Measurements from ENCODE around the gene C14orf132. TPM values are rescaled to one million over a fixed set of nuclear protein-coding genes. Genes with fewer than 3 reads are reported as not detected.

The C14orf132 gene
- total RNA-seq, 1 donor from 2014 or later = 44.8 TPM

- no peak for DNase-seq
- Histone ChIP-seq H3K4me3 (no peak overlapping the region), H3K27ac (no peak overlapping the region), H3K4me1 (peaks cover 14% of the 10 kb centered on the region), H3K27me3 (ENCODE audit: low read depth) (peaks cover 6% of the 10 kb centered on the region), H3K36me3 (no peaks in the 10 kb centered on the region), H3K9me3 (no peaks in the 10 kb centered on the region)
- TF ChIP-seq CTCF (IDR thresholded peaks at IDR 0.05) = no peak
- no peak for ATAC-seq
- intact Hi-C loops (cut with DNase I) = no loop called here
Measured at GRCh38 chr14:96035456-96035855, 3.7 kb upstream of the C14orf132 start.

- H3K4me3 ChIP-seq = no peak overlapping the region
- peak; percentile 81 to 83 for ATAC-seq
- peaks cover 26% of the 10 kb centered on the region for H3K4me1 ChIP-seq
- H3K36me3 ChIP-seq = no peaks in the 10 kb centered on the region
- no peaks in the 10 kb centered on the region for H3K9me3 ChIP-seq
- TF ChIP-seq CTCF (IDR thresholded peaks at IDR 0.05) = no peak
- peak; percentile 87 for DNase-seq
- no peak overlapping the region for H3K27ac ChIP-seq
- H3K27me3 ChIP-seq (ENCODE audit: low read depth) = peaks cover 6% of the 10 kb centered on the region
- intact Hi-C loops (cut with DNase I) = no loop called here
Measured at GRCh38 chr14:96037891-96038557, 1.1 kb upstream of the C14orf132 start.

- H3K27ac ChIP-seq = peak overlapping the region; percentile 84
- ATAC-seq (peak; percentile 8 to 14), DNase-seq (no peak)
- H3K9me3 ChIP-seq = no peaks in the 10 kb centered on the region
- no peak for TF ChIP-seq CTCF (IDR thresholded peaks at IDR 0.05)
- peaks cover 6% of the 10 kb centered on the region for H3K27me3 ChIP-seq (ENCODE audit: low read depth)
- intact Hi-C loops (cut with DNase I) = no loop called here
- peak overlapping the region; percentile 87 for H3K4me3 ChIP-seq
- peaks cover 26% of the 10 kb centered on the region for H3K4me1 ChIP-seq
- no peaks in the 10 kb centered on the region for H3K36me3 ChIP-seq
Measured at GRCh38 chr14:96038558-96038919, 623 bp upstream of the C14orf132 start.

GRCh38 chr14:96039633-96040311, 610 bp downstream of the C14orf132 start:
- Histone ChIP-seq H3K4me1 (peaks cover 26% of the 10 kb centered on the region), H3K27me3 (ENCODE audit: low read depth) (peaks cover 6% of the 10 kb centered on the region), H3K9me3 (no peaks in the 10 kb centered on the region), H3K27ac (peak overlapping the region; percentile 84), H3K4me3 (peak overlapping the region; percentile 87), H3K36me3 (no peaks in the 10 kb centered on the region)
- TF ChIP-seq CTCF (IDR thresholded peaks at IDR 0.05) = peak; percentile 12
- DNase-seq (peak; percentile 55), ATAC-seq (peak; percentile 46 to 49)
- intact Hi-C loops (cut with DNase I) = no loop called here

- ATAC-seq = peak in 1 of 2 donors; percentile 6
- H3K4me3 ChIP-seq = peak overlapping the region; percentile 87
Measured at GRCh38 chr14:96040828-96041371, 1.7 kb downstream of the C14orf132 start.

More at GRCh38 chr14:96040828-96041371, 1.7 kb downstream of the C14orf132 start:
- Histone ChIP-seq H3K4me1 (peaks cover 26% of the 10 kb centered on the region), H3K27ac (peak overlapping the region; percentile 84), H3K36me3 (no peaks in the 10 kb centered on the region), H3K9me3 (no peaks in the 10 kb centered on the region), H3K27me3 (ENCODE audit: low read depth) (peaks cover 6% of the 10 kb centered on the region)
- intact Hi-C loops (cut with DNase I) = no loop called here
- no peak for DNase-seq
- no peak for TF ChIP-seq CTCF (IDR thresholded peaks at IDR 0.05)

Data from lower lobe of right lung (tissue), 2 donors.